ENCODE data around the gene SRRM4. TPM values are rescaled to one million over a fixed set of nuclear protein-coding genes. Genes with fewer than 3 reads are reported as not detected.

The SRRM4 gene
- total RNA-seq, 1 donor from 2014 or later = not detected

DNA sequence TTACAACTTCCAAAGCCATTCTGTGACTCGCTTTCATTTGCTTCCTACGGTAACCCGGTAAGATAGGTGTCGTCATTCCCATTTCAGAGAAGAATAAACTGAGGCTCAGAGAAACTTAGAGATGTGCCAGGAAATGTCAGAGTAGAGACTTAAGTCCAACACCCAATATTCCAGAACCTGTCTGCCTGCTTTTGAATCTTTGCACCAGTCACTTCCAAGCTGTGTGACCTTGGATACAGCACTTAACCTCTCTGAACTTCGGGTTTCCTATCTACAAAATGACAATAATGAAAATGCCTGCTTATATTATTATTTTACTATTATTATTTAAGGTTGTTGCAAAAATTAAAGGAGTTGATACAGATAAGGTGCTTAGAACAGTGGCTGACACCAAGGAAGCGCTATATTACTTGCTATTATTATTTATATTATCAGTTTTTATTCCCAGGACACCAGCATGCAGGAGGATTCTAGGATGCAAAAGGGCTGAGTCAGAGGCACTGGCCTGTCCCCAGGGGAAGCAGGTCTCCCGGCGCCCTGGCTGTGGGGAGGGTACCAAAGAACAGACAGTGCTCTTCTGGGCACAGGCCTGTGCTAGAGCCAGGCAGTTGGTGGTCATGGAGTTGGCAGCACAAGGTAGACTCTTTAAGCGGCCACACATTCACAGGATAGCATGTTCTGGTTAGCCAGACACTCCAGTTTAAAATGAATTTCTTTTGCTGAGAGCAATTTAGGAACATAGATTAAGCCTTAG is 202.8 kb downstream of the SRRM4 start:
- H3K27ac Mint-ChIP-seq (ENCODE audit: unreplicated experiment) = peak overlapping the region; percentile 66
- peaks cover 59% of the 10 kb centered on the region for H3K4me1 Mint-ChIP-seq (ENCODE audit: low read depth)

DNA sequence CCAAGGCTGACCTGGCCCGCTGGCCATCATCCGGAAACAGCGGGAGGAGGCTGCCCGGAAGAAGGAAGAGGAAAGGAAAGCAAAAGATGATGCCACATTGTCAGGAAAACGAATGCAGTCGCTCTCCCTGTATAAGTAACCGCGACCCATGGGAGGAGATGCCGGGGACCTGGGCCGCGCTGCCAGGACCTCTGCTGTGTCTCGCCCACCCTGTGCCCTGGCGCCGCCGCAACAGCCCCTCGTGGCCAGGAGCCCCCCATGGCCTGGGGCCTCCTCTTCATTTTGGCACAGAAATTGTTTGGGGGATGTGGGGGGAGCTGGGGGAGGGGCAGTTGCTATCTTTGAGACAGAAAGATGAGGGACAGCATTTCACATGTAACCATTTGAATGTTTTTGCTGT is 213.9 kb downstream of the SRRM4 start:
- peaks cover 24% of the 10 kb centered on the region for H3K36me3 Mint-ChIP-seq (ENCODE audit: low read depth)
- H3K27ac Mint-ChIP-seq (ENCODE audit: unreplicated experiment) = no peak overlapping the region
- TF ChIP-seq, protein P1, sequence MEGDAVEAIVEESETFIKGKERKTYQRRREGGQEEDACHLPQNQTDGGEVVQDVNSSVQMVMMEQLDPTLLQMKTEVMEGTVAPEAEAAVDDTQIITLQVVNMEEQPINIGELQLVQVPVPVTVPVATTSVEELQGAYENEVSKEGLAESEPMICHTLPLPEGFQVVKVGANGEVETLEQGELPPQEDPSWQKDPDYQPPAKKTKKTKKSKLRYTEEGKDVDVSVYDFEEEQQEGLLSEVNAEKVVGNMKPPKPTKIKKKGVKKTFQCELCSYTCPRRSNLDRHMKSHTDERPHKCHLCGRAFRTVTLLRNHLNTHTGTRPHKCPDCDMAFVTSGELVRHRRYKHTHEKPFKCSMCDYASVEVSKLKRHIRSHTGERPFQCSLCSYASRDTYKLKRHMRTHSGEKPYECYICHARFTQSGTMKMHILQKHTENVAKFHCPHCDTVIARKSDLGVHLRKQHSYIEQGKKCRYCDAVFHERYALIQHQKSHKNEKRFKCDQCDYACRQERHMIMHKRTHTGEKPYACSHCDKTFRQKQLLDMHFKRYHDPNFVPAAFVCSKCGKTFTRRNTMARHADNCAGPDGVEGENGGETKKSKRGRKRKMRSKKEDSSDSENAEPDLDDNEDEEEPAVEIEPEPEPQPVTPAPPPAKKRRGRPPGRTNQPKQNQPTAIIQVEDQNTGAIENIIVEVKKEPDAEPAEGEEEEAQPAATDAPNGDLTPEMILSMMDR (IDR thresholded peaks at IDR 0.05) = no peak
- no peak for DNase-seq (ENCODE audit: low spot score)
- H3K4me1 Mint-ChIP-seq (ENCODE audit: low read depth) = no peaks in the 10 kb centered on the region
- H3K27me3 Mint-ChIP-seq (ENCODE audit: low read depth) = no peaks in the 10 kb centered on the region
- no peak overlapping the region for H3K4me3 Mint-ChIP-seq (ENCODE audit: unreplicated experiment)
- peaks cover 3% of the 10 kb centered on the region for H3K9me3 Mint-ChIP-seq (ENCODE audit: low read depth)

More for the DNA sequence above, 202.8 kb downstream of the SRRM4 start:
- Mint-ChIP-seq H3K4me3 (ENCODE audit: unreplicated experiment) (no peak overlapping the region), H3K27me3 (ENCODE audit: low read depth) (no peaks in the 10 kb centered on the region), H3K36me3 (ENCODE audit: low read depth) (peaks cover 12% of the 10 kb centered on the region), H3K9me3 (ENCODE audit: low read depth) (no peaks in the 10 kb centered on the region)
- TF ChIP-seq, protein P1 (IDR thresholded peaks at IDR 0.05) = no peak
- no peak for DNase-seq (ENCODE audit: low spot score)

DNA sequence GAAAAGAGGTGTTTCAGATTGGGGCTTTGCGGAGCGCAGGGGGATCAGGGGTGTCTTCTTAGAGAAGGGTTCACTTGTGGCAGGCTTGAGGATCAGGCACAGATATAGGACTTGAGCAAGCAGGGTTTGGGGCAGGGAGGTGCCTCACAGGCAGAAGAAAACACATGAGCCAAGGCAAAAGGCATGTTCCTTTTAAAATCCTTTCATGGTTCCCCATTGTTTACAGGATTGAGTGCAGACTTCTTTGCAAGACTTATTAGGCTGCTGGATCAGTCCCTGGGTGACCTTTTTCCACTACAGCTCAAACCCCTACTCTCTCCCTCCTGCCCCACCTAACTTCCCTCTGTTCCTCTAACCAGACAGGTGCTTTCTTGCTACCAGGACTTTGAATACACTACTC is 217.1 kb downstream of the SRRM4 start:
- Mint-ChIP-seq H3K36me3 (ENCODE audit: low read depth) (peaks cover 14% of the 10 kb centered on the region), H3K27me3 (ENCODE audit: low read depth) (no peaks in the 10 kb centered on the region), H3K4me3 (ENCODE audit: unreplicated experiment) (no peak overlapping the region), H3K27ac (ENCODE audit: unreplicated experiment) (peak overlapping the region; percentile 43), H3K4me1 (ENCODE audit: low read depth) (no peaks in the 10 kb centered on the region), H3K9me3 (ENCODE audit: low read depth) (peaks cover 3% of the 10 kb centered on the region)
- TF ChIP-seq, protein P1 (IDR thresholded peaks at IDR 0.05) = no peak
- DNase-seq (ENCODE audit: low spot score) = no peak

DNA sequence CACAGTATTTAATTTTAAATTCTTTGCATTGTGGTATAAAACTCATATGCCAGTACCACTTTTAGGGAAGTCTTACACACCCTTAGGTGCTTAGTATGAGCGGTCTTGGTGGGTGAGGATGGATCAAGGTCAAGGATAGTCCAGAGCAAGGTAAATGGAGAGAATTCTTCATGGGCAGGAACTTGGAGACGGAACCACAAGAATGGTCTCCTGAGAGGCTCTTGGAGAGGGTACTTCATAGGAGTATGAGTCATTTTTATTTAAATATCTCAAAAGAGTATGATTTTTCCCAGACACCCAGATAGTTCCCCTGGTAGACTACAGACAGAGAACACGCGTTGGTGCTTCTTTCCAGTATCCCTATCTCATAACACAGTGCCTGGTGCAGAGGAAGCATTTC is 219.3 kb downstream of the SRRM4 start:
- H3K27ac Mint-ChIP-seq (ENCODE audit: unreplicated experiment) = no peak overlapping the region
- no peaks in the 10 kb centered on the region for H3K27me3 Mint-ChIP-seq (ENCODE audit: low read depth)
- H3K36me3 Mint-ChIP-seq (ENCODE audit: low read depth) = peaks cover 2% of the 10 kb centered on the region
- H3K9me3 Mint-ChIP-seq (ENCODE audit: low read depth) = no peaks in the 10 kb centered on the region
- TF ChIP-seq, protein P1 (IDR thresholded peaks at IDR 0.05) = no peak
- H3K4me1 Mint-ChIP-seq (ENCODE audit: low read depth) = no peaks in the 10 kb centered on the region
- H3K4me3 Mint-ChIP-seq (ENCODE audit: unreplicated experiment) = no peak overlapping the region
- DNase-seq (ENCODE audit: low spot score) = no peak

DNA sequence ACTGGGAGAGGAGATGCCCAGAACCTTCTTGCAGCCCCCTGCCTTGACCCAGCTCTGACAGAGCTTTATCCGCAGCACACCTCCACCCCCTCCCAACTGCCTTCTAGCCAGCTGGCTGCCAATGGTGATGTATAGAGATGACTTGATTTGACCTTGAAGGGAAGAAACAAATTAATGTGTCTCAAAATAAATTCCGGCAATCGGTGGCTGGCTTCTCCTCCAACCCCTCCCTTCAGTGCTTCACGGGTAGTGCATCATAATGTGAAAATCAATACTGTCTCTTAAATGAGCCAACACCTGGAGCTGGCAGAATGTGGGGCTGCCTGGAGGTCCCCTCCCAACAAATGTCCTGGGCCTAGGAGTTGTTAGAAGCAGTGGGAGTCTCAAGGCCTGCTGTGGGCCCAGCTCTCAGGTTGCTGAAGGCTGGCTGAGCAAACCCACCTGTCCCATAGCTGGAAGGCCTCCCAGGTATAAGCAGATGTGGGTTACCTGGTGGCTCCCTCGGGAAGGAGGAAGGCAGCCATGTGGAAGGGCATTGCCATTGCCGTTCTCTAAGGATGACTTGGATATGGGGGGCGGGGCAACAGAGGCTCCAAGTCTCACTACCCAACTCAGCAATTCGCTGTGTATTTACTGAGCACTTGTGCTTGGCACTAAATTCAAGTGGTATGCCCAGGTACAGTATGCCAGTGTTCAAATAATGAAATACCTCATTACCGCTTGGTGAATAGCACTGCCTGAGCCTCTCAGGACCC is 220.6 kb downstream of the SRRM4 start:
- H3K27me3 Mint-ChIP-seq (ENCODE audit: low read depth) = no peaks in the 10 kb centered on the region
- TF ChIP-seq, protein P1 (IDR thresholded peaks at IDR 0.05) = no peak
- H3K36me3 Mint-ChIP-seq (ENCODE audit: low read depth) = no peaks in the 10 kb centered on the region
- DNase-seq (ENCODE audit: low spot score) = no peak
- no peaks in the 10 kb centered on the region for H3K9me3 Mint-ChIP-seq (ENCODE audit: low read depth)
- H3K27ac Mint-ChIP-seq (ENCODE audit: unreplicated experiment) = no peak overlapping the region
- H3K4me1 Mint-ChIP-seq (ENCODE audit: low read depth) = no peaks in the 10 kb centered on the region
- H3K4me3 Mint-ChIP-seq (ENCODE audit: unreplicated experiment) = no peak overlapping the region

Data from chondrocyte (in vitro differentiated cells).